Neural crest cell (in vitro differentiated cells): ENCODE measurements around the gene KCTD17. TPM values are rescaled to one million over a fixed set of nuclear protein-coding genes. Genes with fewer than 3 reads are reported as not detected.
A peak's percentile ranks its signal among the peaks of the same experiment; 100 is the strongest.

Experiments used
- DNase-seq: peaks from one replicate; pipeline ENCODE4 v3.0.0; 2021; ENCODE audit warnings: low read depth, mixed read lengths, low spot score
- H3K27ac Mint-ChIP-seq: one replicate; pipeline ENCODE4 v1.8.0; 2021; ENCODE audit warnings: mild to moderate bottlenecking, mixed read lengths; ENCODE audit not compliant: unreplicated experiment
- H3K27me3 Mint-ChIP-seq: 2 replicates; pipeline ENCODE4 v1.8.0; 2021; ENCODE audit warnings: low read depth, mild to moderate bottlenecking, mixed read lengths
- H3K36me3 Mint-ChIP-seq: 2 replicates; pipeline ENCODE4 v1.8.0; 2021; ENCODE audit warnings: low read depth, mild to moderate bottlenecking, mixed read lengths
- H3K4me1 Mint-ChIP-seq: 2 replicates; pipeline ENCODE4 v1.8.0; 2021; ENCODE audit warnings: mixed read lengths
- H3K4me3 Mint-ChIP-seq: one replicate; pipeline ENCODE4 v1.8.0; 2021; ENCODE audit warnings: mild to moderate bottlenecking, mixed read lengths
- H3K9me3 Mint-ChIP-seq: 2 replicates; pipeline ENCODE4 v1.8.0; 2021; ENCODE audit warnings: mixed read lengths
- CTCF ChIP-seq: fragments of 200-600 bp; sonication (generic); conservative IDR thresholded peaks from 2 replicates; pipeline ENCODE4 v1.5.0; 2021; ENCODE audit warnings: antibody characterized with exemption, mild to moderate bottlenecking
- total RNA-seq: library from RNA; stranded (reverse); gene quantifications from 2 replicates; pipeline ENCODE4 v1.2.1, GENCODE V29; 2021

KCTD17 gene
- total RNA-seq, 1 donor from 2014 or later: 95.8 TPM

GRCh38 chr22:37046589-37046988 is 5.0 kb upstream of the KCTD17 start:
- Mint-ChIP-seq H3K4me1 (peaks cover 2% of the 10 kb centered on the region), H3K9me3 (no peaks in the 10 kb centered on the region), H3K27me3 (no peaks in the 10 kb centered on the region), H3K4me3 (peak overlapping the region; percentile 15), H3K27ac (no peak overlapping the region), H3K36me3 (no peaks in the 10 kb centered on the region)
- no peak for DNase-seq
- TF ChIP-seq CTCF: no peak

GRCh38 chr22:37047006-37047405 is 4.5 kb upstream of the KCTD17 start:
- no peak for DNase-seq
- H3K9me3 Mint-ChIP-seq: no peaks in the 10 kb centered on the region
- TF ChIP-seq CTCF: no peak
- H3K36me3 Mint-ChIP-seq: no peaks in the 10 kb centered on the region
- H3K4me3 Mint-ChIP-seq: no peak overlapping the region
- H3K4me1 Mint-ChIP-seq: no peaks in the 10 kb centered on the region
- no peaks in the 10 kb centered on the region for H3K27me3 Mint-ChIP-seq
- no peak overlapping the region for H3K27ac Mint-ChIP-seq

GRCh38 chr22:37048133-37048532 is 3.4 kb upstream of the KCTD17 start:
- H3K27me3 Mint-ChIP-seq: no peaks in the 10 kb centered on the region
- DNase-seq: no peak
- no peaks in the 10 kb centered on the region for H3K36me3 Mint-ChIP-seq
- no peak for TF ChIP-seq CTCF
- no peak overlapping the region for H3K27ac Mint-ChIP-seq
- no peak overlapping the region for H3K4me3 Mint-ChIP-seq
- no peaks in the 10 kb centered on the region for H3K9me3 Mint-ChIP-seq
- H3K4me1 Mint-ChIP-seq: peaks cover 8% of the 10 kb centered on the region

- Mint-ChIP-seq H3K27me3 (no peaks in the 10 kb centered on the region), H3K9me3 (no peaks in the 10 kb centered on the region), H3K36me3 (no peaks in the 10 kb centered on the region), H3K4me1 (peaks cover 8% of the 10 kb centered on the region), H3K27ac (no peak overlapping the region), H3K4me3 (no peak overlapping the region)
- no peak for DNase-seq
- TF ChIP-seq CTCF: no peak
Observed at GRCh38 chr22:37049224-37049623, 2.3 kb upstream of the KCTD17 start.

- no peak for TF ChIP-seq CTCF
- Mint-ChIP-seq H3K36me3 (peaks cover 2% of the 10 kb centered on the region), H3K27me3 (no peaks in the 10 kb centered on the region), H3K9me3 (no peaks in the 10 kb centered on the region), H3K4me1 (peaks cover 8% of the 10 kb centered on the region), H3K27ac (no peak overlapping the region), H3K4me3 (peak overlapping the region; percentile 89)
- DNase-seq: no peak
Observed at GRCh38 chr22:37050913-37051312, 629 bp upstream of the KCTD17 start.
